GM19043 (cell line): ENCODE results near the gene CNTNAP2.

Source experiments
- ATAC-seq: cut with Tn5 transposase; IDR thresholded peaks from one replicate; pipeline ENCODE4 v1.9.1; 2021; ENCODE audit warnings: low read depth; ENCODE audit not compliant: unreplicated experiment

The CNTNAP2 gene

DNA sequence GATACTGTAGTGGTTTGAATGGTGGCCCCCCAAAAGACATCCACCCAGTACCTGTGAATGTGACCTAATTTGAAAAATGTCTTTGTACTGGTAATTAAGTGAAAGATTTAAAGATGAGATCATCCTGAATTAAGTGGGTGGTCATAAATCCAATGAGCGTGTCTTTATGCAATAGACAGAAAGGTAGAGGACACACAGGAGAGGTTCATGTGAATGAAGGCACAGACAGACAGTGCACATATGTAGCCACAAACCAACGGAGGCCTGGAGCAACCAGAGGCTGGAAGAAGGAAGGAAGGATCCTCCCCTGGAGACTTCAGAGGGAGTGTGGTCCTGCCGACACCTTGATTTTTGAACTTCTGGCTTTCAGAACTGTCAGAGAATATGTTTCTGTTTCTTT, 160.3 kb downstream of the CNTNAP2 start:
- ATAC-seq: no peak

DNA sequence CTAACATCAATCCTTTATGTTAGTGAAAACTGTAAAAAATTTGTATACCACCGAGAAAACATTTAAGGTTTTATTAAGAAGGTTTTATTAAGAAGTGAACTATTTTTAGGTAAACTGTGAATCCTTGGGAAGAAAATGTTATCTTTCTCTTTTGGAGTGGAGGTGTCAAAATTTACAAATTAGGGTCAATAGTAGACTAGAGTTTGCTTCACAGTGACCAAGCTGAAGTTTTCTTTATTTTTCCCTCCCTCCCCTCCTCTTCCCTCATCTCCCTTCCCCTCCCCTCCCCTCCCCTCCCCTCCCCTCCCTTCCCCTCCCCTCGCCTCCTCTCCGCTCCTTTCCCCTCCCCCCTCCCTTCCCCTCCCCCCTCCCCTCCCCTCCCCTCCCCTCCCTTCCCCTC, 168.8 kb downstream of the CNTNAP2 start:
- no peak for ATAC-seq

DNA sequence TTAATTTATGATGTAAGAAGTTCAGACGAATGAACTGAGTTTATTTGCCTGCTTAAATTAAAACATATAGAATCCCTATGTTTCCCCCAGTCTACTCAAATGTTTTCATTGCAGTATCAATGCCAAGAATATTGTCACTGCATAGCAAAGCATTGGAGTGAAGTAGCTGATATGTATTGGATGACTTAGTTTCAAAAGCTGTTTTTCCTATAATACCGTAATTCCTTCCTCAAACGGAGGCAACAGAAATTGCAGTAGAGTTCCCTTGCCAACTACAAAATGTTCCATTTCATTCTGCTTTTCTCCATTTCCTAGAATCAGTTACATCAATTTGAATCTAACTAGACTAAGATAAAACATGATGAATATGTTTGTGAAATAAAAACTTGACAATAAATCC, 174.1 kb downstream of the CNTNAP2 start:
- ATAC-seq: no peak

DNA sequence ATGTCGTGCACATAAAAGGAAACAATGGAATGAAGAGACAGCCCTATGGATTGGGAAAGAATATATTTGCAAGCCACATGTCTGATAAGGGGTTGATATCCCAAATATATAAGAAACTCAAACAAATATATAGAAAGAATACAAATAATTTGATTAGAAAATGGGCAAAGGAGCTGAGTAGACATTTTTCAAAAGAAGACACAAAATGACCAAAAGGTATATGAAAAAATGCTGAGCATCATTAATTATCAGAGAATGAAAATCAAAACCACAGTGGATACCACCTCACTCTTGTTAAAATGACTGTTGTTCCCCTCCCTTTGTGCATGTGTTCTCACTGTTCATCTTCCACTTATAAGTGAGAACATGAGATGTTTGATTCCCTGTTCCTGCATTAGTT, 175.3 kb downstream of the CNTNAP2 start:
- no peak for ATAC-seq

DNA sequence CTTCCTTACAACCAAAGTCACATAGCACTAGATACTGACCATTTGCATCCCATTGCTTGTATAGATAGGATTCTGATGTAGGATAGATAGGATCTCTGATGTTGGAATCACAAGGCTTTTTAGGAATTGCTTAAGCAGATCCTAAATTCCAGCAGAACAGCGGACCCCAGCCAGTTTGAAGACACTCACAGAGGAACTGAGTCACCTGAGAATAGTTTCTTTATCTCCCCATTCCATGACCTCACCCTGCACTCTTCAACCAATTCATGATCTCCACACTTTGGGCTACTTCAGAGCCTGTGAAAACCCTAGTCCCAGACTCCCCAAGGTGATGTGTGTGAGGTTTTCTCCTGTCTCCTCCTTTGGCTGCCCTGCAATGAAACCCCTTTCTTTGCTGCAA, 179.4 kb downstream of the CNTNAP2 start:
- ATAC-seq: no peak

DNA sequence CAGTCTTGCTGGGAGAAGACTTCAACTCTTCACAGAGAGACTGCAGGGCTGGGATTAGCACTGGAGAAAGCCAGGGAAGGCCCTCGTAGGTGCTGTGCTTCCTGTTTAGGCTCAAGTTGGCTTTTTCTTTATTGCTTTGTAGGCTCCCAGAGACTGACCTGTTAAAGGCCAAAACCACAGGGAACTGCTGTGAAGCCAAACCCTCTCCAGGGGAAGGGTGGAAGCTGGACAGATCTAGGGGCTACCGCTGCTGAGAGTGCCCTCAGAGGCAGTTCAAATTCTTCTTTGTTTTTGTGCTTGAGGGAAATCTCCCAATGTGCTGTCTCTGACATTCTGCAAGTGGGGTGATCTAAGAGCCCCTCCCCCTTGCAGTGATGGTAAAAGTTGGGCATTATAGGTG, 198.4 kb downstream of the CNTNAP2 start:
- ATAC-seq: no peak

DNA sequence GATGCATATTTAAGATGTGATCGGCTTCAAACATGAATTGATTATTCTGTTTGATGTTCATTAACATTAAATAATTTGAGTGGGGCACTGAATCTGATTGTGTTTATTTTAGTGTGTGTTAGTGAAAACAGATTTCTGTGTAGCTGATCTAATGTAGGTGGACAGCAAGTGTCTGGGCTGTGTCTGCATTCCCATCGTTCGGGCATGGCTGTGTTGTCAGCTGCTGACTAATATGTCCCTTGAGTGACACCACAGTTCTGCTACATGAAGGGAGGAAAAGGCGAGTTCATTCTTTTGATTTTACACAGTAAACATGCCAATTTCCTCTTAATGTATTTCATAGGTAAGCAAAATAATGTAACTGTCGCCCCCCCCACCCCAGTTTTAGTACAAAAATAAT, 203.0 kb downstream of the CNTNAP2 start:
- no peak for ATAC-seq

DNA sequence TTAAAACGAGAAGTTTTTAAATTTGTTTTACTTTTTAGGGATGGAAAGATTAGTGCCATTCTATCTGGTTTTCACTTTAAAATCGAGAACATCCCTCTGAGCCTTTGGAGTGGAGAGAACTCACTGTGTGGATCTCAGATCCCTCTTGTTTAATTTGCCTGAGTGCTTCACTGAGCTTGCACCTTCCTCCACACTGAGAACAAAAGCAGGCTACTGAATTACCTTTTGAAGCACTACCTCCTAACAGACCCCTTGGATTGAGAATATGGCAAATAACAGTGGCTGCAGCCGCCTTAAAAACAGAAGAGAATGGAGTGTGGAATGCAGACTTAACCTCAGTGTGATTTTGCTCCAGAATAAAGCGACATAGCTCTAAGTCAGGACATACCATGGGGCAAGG, 204.7 kb downstream of the CNTNAP2 start:
- ATAC-seq: no peak

DNA sequence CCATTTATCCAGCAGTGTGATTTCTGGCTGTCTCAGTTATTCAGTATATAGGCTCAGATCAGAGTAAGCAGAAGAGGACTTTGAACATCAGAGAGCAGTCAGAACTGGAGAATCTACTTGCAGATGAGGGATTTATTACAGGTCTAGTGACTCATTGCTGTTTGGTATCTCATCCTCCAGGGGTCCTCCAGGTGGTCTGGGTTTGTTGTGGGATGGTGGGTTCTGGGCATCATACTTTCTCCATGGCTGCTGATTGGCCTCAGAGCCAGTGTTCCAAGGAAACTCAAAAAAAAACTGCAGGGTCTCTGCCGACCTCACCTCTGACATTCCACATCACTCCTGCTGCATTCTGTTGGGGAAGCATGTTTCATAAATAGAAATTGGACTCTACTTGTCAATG, 214.8 kb downstream of the CNTNAP2 start:
- ATAC-seq: no peak

DNA sequence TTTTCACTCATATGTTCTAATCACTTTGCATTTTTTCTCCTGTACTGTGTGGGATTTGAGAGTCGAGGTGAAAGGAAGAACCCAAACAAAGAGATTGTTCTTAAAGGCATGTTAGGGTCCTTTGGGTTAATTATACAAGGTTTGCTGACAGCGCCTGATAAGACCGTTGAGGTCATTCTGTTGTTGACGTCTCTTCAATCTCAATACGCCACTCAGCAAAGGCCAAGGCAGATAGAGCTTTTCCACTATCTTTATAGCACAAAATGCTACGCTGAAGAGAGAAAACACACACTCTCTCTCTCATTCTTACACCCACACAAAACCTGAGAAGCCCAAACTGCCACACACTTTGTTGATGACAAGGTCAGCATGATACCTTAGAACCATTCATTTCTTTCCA, 228.7 kb downstream of the CNTNAP2 start:
- ATAC-seq: no peak

DNA sequence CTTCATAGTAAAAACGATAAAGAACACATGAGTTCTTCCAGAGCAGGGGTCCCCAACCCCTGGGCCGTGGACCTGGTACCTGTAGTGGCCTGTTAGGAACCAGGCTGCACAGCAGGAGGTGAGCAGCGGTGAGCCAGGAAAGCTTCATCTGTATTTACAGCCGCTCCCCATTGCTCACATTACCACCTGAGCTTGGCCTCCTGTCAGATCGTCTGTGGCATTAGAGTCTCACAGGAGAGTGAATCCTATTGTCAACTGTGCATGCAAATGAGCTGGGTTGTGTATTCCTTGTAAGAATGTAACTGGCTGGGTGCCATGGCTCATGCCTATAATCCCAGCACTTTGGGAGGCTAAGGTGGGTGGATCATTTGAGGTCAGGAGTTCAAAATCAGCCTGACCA, 229.5 kb downstream of the CNTNAP2 start:
- ATAC-seq: no peak

DNA sequence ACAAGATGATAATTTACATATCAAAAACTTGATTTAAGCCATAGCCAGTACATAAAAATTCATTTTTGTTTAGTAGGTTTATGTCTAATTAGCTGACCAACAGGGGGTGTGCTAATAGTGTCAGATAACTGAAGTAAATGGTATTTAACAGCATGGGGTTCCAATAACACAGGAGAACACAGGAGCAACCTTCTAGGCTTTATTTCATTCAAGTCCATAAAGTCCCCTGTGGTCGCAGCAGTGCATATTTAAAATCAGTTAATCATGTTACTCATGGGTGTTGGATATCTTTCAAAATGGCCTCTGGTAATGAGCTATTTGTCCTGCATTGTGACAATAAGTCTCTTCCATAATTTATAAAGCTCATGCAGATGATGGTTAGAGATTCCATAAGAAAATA, 238.6 kb downstream of the CNTNAP2 start:
- no peak for ATAC-seq

DNA sequence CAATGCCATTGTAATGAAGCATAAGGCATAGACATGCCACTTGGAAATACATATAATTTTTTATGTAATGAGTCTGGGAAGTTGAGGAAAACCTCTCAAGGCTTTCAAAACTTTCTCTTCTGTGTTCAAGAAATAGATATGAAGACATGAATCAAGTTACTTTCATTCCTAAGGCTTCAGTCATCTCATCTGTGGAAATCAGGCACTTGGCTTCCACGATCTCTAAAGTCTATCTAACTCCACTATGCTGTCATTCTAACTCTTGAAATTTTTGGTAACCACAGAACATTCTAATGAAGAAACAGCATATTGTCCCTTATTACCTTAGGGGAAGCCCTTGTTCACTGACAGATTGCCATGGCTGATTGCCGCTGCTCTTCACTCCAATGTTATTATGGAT, 242.6 kb downstream of the CNTNAP2 start:
- no peak for ATAC-seq

DNA sequence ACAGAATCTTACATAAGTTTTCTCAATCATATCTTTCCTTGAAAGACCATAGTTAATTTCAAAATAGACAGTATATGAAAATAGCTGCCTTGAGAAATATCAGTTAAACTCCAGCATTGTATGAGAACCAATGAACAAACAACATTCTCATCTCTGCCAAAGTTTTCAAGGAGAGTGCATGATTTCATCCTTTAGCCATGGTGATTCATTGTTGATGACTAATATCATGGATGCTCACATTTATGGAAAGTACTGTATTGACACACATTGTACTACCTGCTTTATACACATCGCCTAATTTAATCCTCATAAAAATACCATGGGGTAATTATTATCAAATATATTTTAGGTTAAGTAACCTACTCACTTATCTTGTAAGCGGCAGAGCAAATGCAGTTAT, 250.3 kb downstream of the CNTNAP2 start:
- ATAC-seq: no peak

DNA sequence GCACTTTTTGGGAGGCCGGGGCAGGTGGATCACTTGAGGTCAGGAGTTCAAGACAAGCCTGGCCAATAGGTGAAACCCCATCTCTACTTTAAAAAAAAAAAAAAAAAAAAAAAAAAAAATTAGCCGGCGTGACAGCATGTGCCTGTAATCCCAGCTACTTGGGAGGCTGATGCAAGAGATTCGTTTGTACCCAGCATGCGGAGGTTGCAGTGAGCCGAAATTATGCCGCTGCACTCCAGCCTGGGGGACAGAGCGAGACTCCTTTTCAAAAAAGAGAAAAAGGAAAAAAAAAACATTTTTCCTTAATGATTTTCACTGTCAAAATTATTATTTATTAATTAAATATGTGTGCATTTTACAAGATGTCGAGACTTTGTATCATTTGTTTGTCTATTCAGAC, 253.6 kb downstream of the CNTNAP2 start:
- no peak for ATAC-seq

DNA sequence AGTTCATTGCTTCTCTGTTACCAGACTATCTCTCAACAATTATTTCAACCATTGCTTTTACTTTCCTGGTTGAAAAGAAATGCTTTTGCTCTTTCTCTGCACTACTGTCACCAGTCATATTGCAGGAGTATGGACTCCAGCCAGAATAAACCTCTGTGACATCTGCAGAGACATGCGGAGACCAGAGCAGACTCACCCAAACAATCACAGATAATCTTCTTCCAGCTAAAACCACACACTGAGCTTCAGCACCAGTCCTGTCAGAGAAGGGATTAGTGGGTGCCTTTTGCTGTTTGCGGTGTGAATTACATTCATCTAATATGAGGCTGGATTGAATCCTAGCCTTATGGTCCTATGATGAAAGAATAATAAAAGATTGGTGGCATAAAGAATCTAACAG, 258.6 kb downstream of the CNTNAP2 start:
- no peak for ATAC-seq

DNA sequence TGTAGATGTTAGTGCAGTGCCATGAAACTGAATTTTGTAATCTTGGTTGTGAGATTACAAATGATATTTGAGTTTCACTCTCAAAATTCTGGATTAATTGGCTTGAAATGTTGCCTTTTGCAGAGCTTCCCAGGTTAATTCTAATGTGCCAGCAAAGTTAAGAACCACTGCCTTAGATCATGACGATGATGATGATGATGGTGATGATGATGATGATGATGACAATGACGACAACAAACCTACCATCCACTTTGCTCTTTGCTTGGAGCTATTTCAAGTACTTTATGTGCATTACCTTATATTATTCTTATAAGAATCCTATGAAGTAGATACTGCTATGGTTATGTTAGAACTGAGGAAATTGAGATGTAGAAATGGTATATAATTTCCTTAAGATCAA, 261.6 kb downstream of the CNTNAP2 start:
- ATAC-seq: no peak

DNA sequence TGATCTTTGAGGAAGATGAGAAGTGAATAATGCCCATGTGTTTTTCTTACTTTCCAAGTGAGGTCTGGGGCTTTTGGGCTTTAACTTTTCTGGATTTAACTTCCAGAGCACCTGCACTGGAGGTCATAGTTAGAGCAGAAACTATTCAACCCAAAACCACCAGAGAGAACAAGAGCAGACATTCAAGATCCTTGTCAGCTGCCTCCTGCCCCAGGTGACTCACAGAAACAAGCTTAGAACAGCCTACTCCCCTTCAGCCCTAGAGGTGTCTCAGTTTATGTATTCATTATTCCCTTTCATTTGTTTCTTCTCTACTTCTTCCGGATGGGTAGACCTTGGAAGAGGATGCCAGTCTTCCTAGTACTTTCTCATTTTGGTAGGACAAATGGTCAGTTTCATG, 270.5 kb downstream of the CNTNAP2 start:
- ATAC-seq: no peak

DNA sequence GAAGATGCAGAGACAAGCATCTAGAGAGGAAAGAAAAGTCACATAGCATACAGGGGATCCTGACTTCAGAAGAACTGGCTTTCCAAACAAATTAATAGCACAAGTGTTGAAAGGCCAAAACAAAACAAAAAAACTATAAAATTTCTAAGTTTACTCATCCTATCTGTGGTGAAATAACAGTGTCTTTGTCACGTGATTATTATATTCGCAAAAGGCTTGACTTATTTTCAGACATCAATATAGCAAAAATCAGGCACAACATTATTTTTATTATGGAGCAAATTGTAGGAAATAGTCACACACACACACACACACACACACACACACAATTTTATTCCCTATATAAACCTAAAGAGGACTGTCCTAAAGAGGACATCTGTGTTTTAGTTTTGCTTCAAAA, 272.3 kb downstream of the CNTNAP2 start:
- no peak for ATAC-seq

DNA sequence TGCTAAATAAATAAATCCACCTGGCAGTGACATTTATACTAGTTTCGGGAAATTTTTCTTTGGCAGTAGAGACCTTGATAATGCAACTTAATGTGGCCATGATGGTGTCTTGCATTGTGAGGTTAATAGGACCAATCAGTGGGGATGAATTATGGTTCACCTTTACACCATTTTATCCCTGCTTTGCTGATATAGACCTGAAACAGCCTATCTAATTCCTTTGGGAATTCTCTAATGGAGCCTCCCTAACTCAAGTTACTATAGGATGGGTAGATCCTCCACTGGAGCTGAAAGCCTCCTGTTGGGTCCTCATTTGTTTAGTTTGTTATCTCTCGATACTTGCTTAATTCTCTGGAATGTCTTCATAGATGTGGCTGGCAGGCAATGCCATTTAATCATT, 276.7 kb downstream of the CNTNAP2 start:
- no peak for ATAC-seq

DNA sequence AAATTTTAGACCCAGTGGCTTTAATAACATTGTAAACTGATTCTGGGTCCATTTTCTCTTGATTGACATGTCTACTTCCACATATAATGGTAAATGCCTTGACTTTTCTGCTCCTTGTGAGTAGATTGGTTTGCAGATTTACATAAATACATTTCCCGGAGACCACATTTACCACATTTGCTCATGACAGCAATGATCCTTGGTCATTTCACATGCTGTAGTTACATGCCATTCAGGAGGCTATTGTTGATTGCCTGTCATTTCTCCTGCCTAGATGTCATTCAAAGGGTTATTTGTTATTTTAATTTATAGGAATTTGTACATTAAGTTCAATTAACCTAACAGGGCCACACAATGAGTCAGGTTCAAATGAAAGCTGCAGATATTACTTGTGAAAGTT, 280.5 kb downstream of the CNTNAP2 start:
- ATAC-seq: no peak

DNA sequence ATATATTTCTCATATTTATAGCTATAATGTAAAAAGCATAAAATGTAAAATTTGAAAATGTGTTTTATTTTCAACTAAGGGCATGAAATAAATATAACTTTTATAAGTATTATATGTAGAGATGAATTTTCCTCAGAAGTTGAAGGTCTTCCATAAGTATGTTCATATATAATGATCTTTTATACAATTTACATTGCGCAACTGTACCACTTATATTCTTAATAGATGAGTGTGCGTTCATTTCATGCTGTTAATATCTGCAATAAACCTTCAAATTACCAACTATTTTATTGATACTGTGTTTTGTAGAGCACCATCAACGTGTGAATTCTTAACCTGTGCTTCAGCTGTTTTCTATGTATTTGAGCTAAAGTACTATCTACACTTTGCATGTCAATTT, 285.3 kb downstream of the CNTNAP2 start:
- ATAC-seq: no peak

DNA sequence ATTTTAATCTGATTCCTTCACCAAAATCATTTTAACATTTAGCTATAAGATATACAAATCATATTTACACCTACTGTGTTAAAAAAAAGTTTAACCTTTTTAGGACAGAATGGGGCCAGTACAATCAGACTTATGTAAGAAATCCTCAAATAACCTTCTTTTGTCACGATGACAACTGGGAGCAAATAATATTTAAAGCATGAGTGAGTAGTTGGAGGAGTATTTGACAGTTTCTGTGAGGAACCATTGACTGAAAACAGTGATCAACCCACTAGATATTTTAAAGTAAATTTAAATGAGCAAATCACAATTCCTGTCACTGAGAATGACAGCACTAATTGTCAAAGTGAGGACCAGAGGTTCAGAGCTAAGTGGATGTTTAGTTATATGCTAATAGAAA, 289.1 kb downstream of the CNTNAP2 start:
- no peak for ATAC-seq

DNA sequence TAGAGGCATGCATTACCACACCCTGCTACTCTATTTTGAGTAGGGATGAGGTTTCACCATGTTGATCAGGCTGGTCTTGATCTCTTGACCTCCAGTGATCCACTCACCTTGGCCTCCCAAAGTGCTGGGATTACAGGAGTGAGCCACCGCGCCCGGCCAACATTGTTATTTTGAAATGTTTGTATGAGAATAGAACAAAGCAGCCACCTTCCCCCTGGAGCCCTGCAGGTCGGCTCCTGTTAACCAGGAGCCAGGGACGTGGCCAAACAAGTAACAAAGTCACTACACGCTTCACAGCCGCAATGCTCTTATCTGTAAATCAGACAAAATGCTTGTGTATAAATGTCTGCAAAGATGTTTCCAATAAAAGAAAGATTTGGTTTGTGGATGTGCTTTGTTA, 295.4 kb downstream of the CNTNAP2 start:
- no peak for ATAC-seq
